HEK293T (cell line): ENCODE measurements around the gene ZNF200.

ENCODE experiments used
- ARNT ChIP-seq: fragments of 450-650 bp; IDR thresholded peaks from 2 replicates; pipeline ENCODE4 v1.6.1; 2017; ENCODE audit warnings: mild to moderate bottlenecking
- CTBP1 ChIP-seq: fragments of 450-650 bp; IDR thresholded peaks from 2 replicates; pipeline ENCODE4 v1.6.1; 2016; ENCODE audit warnings: borderline replicate concordance
- FOXA1 ChIP-seq: fragments of 450-650 bp; IDR thresholded peaks from 2 replicates; pipeline ENCODE4 v1.6.1; 2016; ENCODE audit warnings: mild to moderate bottlenecking
- FOXK2 ChIP-seq: fragments of 450-650 bp; IDR thresholded peaks from 2 replicates; pipeline ENCODE4 v1.6.1; 2016; ENCODE audit warnings: mild to moderate bottlenecking
- FOXM1 ChIP-seq: fragments of 450-650 bp; IDR thresholded peaks from 2 replicates; pipeline ENCODE4 v1.6.1; 2017; ENCODE audit warnings: mild to moderate bottlenecking, borderline replicate concordance
- L3MBTL2 ChIP-seq: fragments of 450-650 bp; conservative IDR thresholded peaks from 2 replicates; pipeline ENCODE4 v1.6.1; 2016; ENCODE audit warnings: mild to moderate bottlenecking
- SUZ12 ChIP-seq: fragments of 450-650 bp; IDR thresholded peaks from 2 replicates; pipeline ENCODE4 v1.6.1; 2016; ENCODE audit warnings: mild to moderate bottlenecking
- ZNF384 ChIP-seq: fragments of 450-650 bp; IDR thresholded peaks from 2 replicates; pipeline ENCODE4 v1.6.1; 2016

DNA sequence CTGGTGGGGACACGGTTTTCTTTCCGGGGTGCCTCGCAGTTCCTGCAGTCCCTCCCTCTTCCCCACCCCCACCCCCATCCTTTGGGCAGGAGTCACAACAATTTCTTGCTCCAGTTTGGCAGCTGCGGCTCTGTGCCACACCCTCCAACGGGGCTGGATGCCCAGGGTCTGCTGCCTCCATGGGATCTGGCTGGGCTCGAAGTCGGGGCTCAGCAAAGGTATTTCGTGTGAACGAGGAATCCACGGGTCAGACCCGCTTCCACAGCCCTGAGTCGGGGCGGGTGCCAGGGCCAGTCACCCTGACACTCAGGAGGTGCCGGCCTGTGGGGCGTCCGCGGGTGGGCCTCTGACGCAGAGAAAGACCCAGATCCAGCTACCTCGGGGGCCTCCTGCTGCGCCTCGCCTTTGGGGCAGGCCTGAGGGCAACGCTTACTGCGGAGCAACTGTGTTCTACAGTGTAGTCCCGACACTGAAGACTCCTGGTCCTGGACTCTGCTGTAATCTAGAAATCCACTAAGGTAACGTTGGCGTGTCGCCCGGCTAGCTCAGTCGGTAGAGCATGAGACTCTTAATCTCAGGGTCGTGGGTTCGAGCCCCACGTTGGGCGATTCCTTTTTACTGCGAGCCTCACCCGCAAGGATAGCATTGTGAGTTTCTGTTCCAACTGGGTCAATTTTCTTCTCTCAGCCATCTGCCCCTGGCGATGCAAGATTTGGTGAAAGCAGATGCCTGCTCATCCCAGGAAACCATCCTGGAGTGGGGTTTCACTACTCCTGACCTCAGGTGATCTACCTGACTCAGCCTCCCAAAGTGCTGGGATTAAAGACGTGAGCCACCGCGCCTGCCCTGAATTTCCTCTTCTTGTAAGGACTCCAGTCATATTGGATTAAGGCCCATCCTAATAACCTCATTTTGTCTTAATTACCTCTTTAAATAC, 59.5 kb downstream of the ZNF200 start:
- TF ChIP-seq SUZ12 (no peak), ARNT (no peak), FOXA1 (no peak), FOXM1 (no peak), L3MBTL2 (peak; percentile 24; the same call in 1 of the 2 replicates), CTBP1 (no peak; the same call in 1 of the 2 replicates), ZNF384 (no peak), FOXK2 (no peak)
